IMR-90 (cell line): ENCODE measurements around the gene FKRP. TPM values are rescaled to one million over a fixed set of nuclear protein-coding genes. Genes with fewer than 3 reads are reported as not detected.

Experiments used
- ATAC-seq: fragments of 200-7000 bp; cut with Tn5 transposase; 2 replicates; pipeline ENCODE4 v1.9.1; 2020; ENCODE audit warnings: low read depth, mild to moderate bottlenecking, moderate library complexity
- BruUV-seq: library from RNA; stranded (reverse); fragments of 400-500 nt; replicated peaks from 2 replicates; lab custom pipeline; 2021; lab: Mats Ljungman, UMichigan
- CTCF ChIA-PET: fragments of 300-600 bp; formaldehyde crosslinking; extraction: SDS; loops from one replicate; lab custom pipeline; 2021; ENCODE audit warnings: antibody characterized with exemption; lab: Yijun Ruan, JAX
- POLR2A ChIA-PET: fragments of 300-600 bp; sonication (Branson Sonifier 250); formaldehyde crosslinking; loops from one replicate; lab custom pipeline; 2022; ENCODE audit warnings: antibody characterized with exemption; ENCODE audit not compliant: unreplicated experiment; lab: Charles Lee
- DNase-seq: peaks from one replicate; pipeline ENCODE4 v3.0.0; 2013
- H2AFZ ChIP-seq: replicated peaks from 2 replicates; pipeline ENCODE3; 2013; ENCODE audit warnings: low read length, mild to moderate bottlenecking; ENCODE audit not compliant: poor library complexity
- H2AK5ac ChIP-seq: 2 replicates; pipeline ENCODE4 v1.6.1; 2013; ENCODE audit warnings: low read depth, low read length, inconsistent platforms
- H2AK9ac ChIP-seq: replicated peaks from 2 replicates; pipeline ENCODE3; 2013; ENCODE audit warnings: mild to moderate bottlenecking, low read depth, low read length, moderate library complexity; ENCODE audit not compliant: poor library complexity
- H2BK120ac ChIP-seq: 2 replicates; pipeline ENCODE4 v1.6.1; 2013; ENCODE audit warnings: low read depth, low read length, inconsistent platforms
- H2BK15ac ChIP-seq: 3 replicates; pipeline ENCODE4 v1.6.1; 2013; ENCODE audit warnings: low read depth, low read length, inconsistent platforms
- H2BK20ac ChIP-seq: 2 replicates; pipeline ENCODE4 v1.6.1; 2013; ENCODE audit warnings: low read depth, mild to moderate bottlenecking, inconsistent platforms, low read length, moderate library complexity
- H2BK5ac ChIP-seq: 2 replicates; pipeline ENCODE4 v1.6.1; 2013; ENCODE audit warnings: mild to moderate bottlenecking, low read depth, low read length, inconsistent platforms; ENCODE audit not compliant: poor library complexity, severe bottlenecking
- H3K14ac ChIP-seq: replicated peaks from 2 replicates; pipeline ENCODE4 v1.6.1; 2013; ENCODE audit warnings: low read depth, low read length, inconsistent platforms
- H3K18ac ChIP-seq: 2 replicates; pipeline ENCODE4 v1.6.1; 2013; ENCODE audit warnings: low read depth, low read length, control low read depth
- H3K23ac ChIP-seq: 2 replicates; pipeline ENCODE4 v1.6.1; 2013; ENCODE audit warnings: low read depth, low read length, inconsistent platforms
- H3K27ac ChIP-seq: 2 replicates; pipeline ENCODE4 v1.5.1; 2013; ENCODE audit warnings: mild to moderate bottlenecking, control low read depth, low read length; ENCODE audit not compliant: insufficient read depth
- H3K27me3 ChIP-seq: 2 replicates; pipeline ENCODE4 v1.6.1; 2013; ENCODE audit warnings: low read length; ENCODE audit not compliant: control insufficient read depth, insufficient read depth
- H3K36me3 ChIP-seq: 2 replicates; pipeline ENCODE4 v1.6.1; 2013; ENCODE audit warnings: low read length, mixed read lengths; ENCODE audit not compliant: control insufficient read depth, insufficient read depth
- H3K4ac ChIP-seq: 2 replicates; pipeline ENCODE4 v1.6.1; 2013; ENCODE audit warnings: low read depth, low read length, inconsistent platforms
- H3K4me1 ChIP-seq: 2 replicates; pipeline ENCODE4 v1.6.1; 2013; ENCODE audit warnings: low read length, mixed read lengths; ENCODE audit not compliant: control insufficient read depth, insufficient read depth
- H3K4me2 ChIP-seq: 2 replicates; pipeline ENCODE4 v1.6.1; 2013; ENCODE audit warnings: low read depth, mild to moderate bottlenecking, control low read depth, low read length, moderate library complexity
- H3K4me3 ChIP-seq: 2 replicates; pipeline ENCODE4 v1.5.1; 2013; ENCODE audit warnings: low read depth, mild to moderate bottlenecking, control low read depth, low read length, moderate library complexity; ENCODE audit not compliant: insufficient read depth
- H3K56ac ChIP-seq: 2 replicates; pipeline ENCODE4 v1.6.1; 2013; ENCODE audit warnings: low read length, inconsistent platforms; ENCODE audit not compliant: insufficient read depth; ENCODE audit errors: extremely low read depth
- H3K79me1 ChIP-seq, 2 experiments: 2 replicates each; pipeline ENCODE4 v1.6.1; 2013; ENCODE audit warnings: low read length in 2 of 2, inconsistent platforms in 1 of 2, low read depth in 1 of 2
- H3K9ac ChIP-seq: 2 replicates; pipeline ENCODE4 v1.6.1; 2013; ENCODE audit warnings: low read depth, low read length, control low read depth
- H3K9me1 ChIP-seq: 2 replicates; pipeline ENCODE4 v1.6.1; 2013; ENCODE audit warnings: low read length, inconsistent platforms; ENCODE audit not compliant: insufficient read depth
- H3K9me3 ChIP-seq: 2 replicates; pipeline ENCODE4 v1.6.1; 2013; ENCODE audit warnings: low read length; ENCODE audit not compliant: control insufficient read depth, insufficient read depth
- H4K20me1 ChIP-seq: 2 replicates; pipeline ENCODE4 v1.6.1; 2013; ENCODE audit warnings: low read length, inconsistent platforms; ENCODE audit not compliant: insufficient read depth
- H4K5ac ChIP-seq: 2 replicates; pipeline ENCODE4 v1.6.1; 2013; ENCODE audit warnings: mild to moderate bottlenecking, low read depth, low read length, control low read depth
- H4K8ac ChIP-seq, 2 experiments: 2 replicates each; pipeline ENCODE4 v1.6.1; 2013; ENCODE audit warnings: low read depth in 2 of 2, low read length in 2 of 2, control low read depth in 1 of 2, inconsistent platforms in 1 of 2
- H4K91ac ChIP-seq: 2 replicates; pipeline ENCODE4 v1.6.1; 2013; ENCODE audit warnings: low read depth, low read length, inconsistent platforms; ENCODE audit not compliant: insufficient read depth
- BHLHE40 ChIP-seq: fragments of 150-350 bp; IDR thresholded peaks from 2 replicates; pipeline ENCODE4 v1.6.1; 2016; ENCODE audit warnings: mild to moderate bottlenecking, low read depth, low read length
- CEBPB ChIP-seq: IDR thresholded peaks from 2 replicates; pipeline ENCODE4 v1.6.1; 2012; ENCODE audit warnings: low read depth, low read length, improper control_type of control experiment
- CHD1 ChIP-seq: IDR thresholded peaks from 2 replicates; pipeline ENCODE4 v1.6.1; 2012; ENCODE audit warnings: low read depth, low read length, improper control_type of control experiment
- FOS ChIP-seq: fragments of 150-350 bp; IDR thresholded peaks from 2 replicates; pipeline ENCODE4 v1.6.1; 2016; ENCODE audit warnings: low read depth, low read length
- MAFK ChIP-seq: IDR thresholded peaks from 2 replicates; pipeline ENCODE4 v1.6.1; 2012; ENCODE audit warnings: low read depth, low read length, improper control_type of control experiment
- MAZ ChIP-seq: IDR thresholded peaks from 2 replicates; pipeline ENCODE4 v1.6.1; 2012; ENCODE audit warnings: low read depth, mild to moderate bottlenecking, low read length, improper control_type of control experiment, moderate library complexity, borderline replicate concordance
- NFE2L2 ChIP-seq: fragments of 150-350 bp; IDR thresholded peaks from 2 replicates; pipeline ENCODE4 v1.6.1; 2016; ENCODE audit warnings: low read depth, mild to moderate bottlenecking, low read length
- RFX5 ChIP-seq: IDR thresholded peaks from 2 replicates; pipeline ENCODE4 v1.8.0; 2012; ENCODE audit warnings: low read depth, mild to moderate bottlenecking, low read length, moderate library complexity
- SMC3 ChIP-seq: fragments of 150-350 bp; IDR thresholded peaks from 2 replicates; pipeline ENCODE4 v1.6.1; 2016; ENCODE audit warnings: low read depth, mild to moderate bottlenecking, antibody characterized with exemption, low read length, moderate library complexity
- WGBS, 2 experiments: methylation state at CpG; one replicate each; pipeline versions ENCODE4 v1.1.5 to v1.1.7; 2013; ENCODE audit warnings: missing lambda C conversion rate in 2 of 2; ENCODE audit not compliant: insufficient read length in 1 of 2; ENCODE audit errors: extremely low coverage in 2 of 2; 5-methylcytosine and 5-hydroxymethylcytosine counted together
- dilution Hi-C: fragments of 300-500 bp; cut with HindIII; formaldehyde crosslinking; loops from one replicate; pipeline ENCODE4 v1.14.3; 2018; ENCODE audit warnings: low sequenced_read_pairs; ENCODE audit not compliant: unreplicated experiment
- in situ Hi-C: fragments of 300-500 bp; cut with MboI; formaldehyde crosslinking; loops from 3 replicates; pipeline ENCODE4 v1.14.3; 2019; ENCODE audit warnings: low sequenced_read_pairs, inconsistent platforms, mixed read lengths
- intact Hi-C: fragments of 100-400 bp; cut with micrococcal nuclease; formaldehyde crosslinking; loops from 2 replicates; pipeline ENCODE4 v1.10.0; 2022
- polyA plus RNA-seq, 3 experiments: library from polyadenylated mRNA; depleted of rRNA; stranded (reverse); fragments of >200 nt; gene quantifications; 2 replicates each; pipeline ENCODE4 v1.2.3, GENCODE V29; 2012; ENCODE audit warnings: low replicate concordance in 1 of 3
- total RNA-seq: library from RNA; depleted of rRNA; stranded (reverse); fragments of >200 nt; gene quantifications from 2 replicates; pipeline ENCODE4 v1.2.3, GENCODE V29; 2012
- TF ChIP-seq, protein P1 (sequence below): conservative IDR thresholded peaks from 2 replicates; pipeline ENCODE4 v1.5.1; 2012; ENCODE audit warnings: mild to moderate bottlenecking, low read depth, low read length, improper control_type of control experiment
- TF ChIP-seq, protein P2 (sequence below): fragments of 150-350 bp; IDR thresholded peaks from 2 replicates; pipeline ENCODE4 v1.6.1; 2016; ENCODE audit warnings: low read depth, mild to moderate bottlenecking, low read length, moderate library complexity, borderline replicate concordance

Gene FKRP
- total and polyA plus RNA-seq, 2 of the 4 experiments (the other 2 are of a cell fraction), result 6.1 to 25.3 TPM

DNA sequence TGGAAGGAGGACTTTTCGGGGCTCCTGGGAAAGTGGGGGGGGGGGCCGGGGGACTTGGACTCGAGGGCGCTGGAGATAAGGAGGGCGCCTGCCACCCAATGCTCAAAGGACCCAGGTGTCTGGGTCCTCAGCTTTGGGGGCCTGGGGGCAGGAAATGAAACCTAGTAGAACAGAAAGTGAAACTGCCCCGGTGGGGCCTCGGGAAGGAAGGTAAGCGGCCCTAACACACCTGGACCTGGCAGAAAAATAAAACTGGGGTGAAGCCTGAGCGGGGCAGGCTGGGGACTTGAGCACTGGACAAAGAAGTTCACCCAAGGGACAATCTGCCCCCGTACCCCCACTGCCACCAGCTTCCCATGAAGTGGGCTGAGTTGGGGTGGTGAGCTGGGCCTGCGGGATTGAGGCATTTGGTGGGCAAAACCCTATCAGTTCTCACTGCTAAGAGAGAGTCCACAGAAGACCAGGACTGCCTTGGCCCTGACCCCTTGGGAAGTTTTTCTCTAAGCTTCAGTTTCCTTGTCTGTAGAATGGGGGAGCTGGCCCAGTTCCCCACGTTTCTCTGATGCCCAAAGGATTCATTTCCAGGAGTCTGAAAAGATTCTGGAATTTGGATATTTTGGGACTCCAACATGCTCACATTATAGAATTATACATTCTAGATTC is 31.3 kb upstream of the FKRP start (continued):
- TF ChIP-seq NFE2L2, result no peak

DNA sequence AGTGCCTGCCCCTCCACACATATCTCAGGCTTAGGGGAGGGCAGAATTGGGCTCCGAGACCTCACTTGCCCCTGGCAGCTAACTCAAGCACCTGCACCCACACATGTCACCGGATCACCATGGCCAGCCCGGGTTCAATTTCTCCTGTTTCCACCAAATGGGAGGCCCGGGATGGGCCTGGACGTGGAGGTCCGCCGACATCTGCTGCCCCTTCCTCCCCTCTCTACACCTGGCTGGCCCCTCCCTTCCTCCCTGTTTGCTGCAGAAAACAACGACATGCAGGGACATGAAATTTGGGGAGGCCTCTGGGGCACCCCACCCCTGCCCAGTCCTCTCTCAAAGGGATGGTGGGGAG is 30.3 kb upstream of the FKRP start:
- DNase-seq (no peak), ATAC-seq (no peak)
- peaks cover 13% of the 10 kb centered on the region for H3K36me3 ChIP-seq
- ChIA-PET CTCF (no interaction called here), POLR2A (no interaction called here)
- H4K5ac ChIP-seq, result no peak overlapping the region; the same call in 1 of the 2 replicates
- H2BK5ac ChIP-seq, result peak overlapping the region; percentile 31
- no peak for TF ChIP-seq RFX5
- TF ChIP-seq, protein P1, sequence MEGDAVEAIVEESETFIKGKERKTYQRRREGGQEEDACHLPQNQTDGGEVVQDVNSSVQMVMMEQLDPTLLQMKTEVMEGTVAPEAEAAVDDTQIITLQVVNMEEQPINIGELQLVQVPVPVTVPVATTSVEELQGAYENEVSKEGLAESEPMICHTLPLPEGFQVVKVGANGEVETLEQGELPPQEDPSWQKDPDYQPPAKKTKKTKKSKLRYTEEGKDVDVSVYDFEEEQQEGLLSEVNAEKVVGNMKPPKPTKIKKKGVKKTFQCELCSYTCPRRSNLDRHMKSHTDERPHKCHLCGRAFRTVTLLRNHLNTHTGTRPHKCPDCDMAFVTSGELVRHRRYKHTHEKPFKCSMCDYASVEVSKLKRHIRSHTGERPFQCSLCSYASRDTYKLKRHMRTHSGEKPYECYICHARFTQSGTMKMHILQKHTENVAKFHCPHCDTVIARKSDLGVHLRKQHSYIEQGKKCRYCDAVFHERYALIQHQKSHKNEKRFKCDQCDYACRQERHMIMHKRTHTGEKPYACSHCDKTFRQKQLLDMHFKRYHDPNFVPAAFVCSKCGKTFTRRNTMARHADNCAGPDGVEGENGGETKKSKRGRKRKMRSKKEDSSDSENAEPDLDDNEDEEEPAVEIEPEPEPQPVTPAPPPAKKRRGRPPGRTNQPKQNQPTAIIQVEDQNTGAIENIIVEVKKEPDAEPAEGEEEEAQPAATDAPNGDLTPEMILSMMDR, result no peak
- TF ChIP-seq CHD1, result no peak
- TF ChIP-seq MAZ, result no peak
- TF ChIP-seq CEBPB, result no peak
- no peak for TF ChIP-seq SMC3
- TF ChIP-seq, protein P2, sequence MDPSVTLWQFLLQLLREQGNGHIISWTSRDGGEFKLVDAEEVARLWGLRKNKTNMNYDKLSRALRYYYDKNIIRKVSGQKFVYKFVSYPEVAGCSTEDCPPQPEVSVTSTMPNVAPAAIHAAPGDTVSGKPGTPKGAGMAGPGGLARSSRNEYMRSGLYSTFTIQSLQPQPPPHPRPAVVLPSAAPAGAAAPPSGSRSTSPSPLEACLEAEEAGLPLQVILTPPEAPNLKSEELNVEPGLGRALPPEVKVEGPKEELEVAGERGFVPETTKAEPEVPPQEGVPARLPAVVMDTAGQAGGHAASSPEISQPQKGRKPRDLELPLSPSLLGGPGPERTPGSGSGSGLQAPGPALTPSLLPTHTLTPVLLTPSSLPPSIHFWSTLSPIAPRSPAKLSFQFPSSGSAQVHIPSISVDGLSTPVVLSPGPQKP, result no peak
- TF ChIP-seq NFE2L2, result no peak
- TF ChIP-seq MAFK, result no peak
- TF ChIP-seq BHLHE40, result no peak
- no peak for TF ChIP-seq FOS
- H2AK9ac ChIP-seq, result peak overlapping the region; percentile 89
- in situ Hi-C loops (no loop called here), intact Hi-C loops (no loop called here), dilution Hi-C loops (no loop called here)
- H3K9ac ChIP-seq, result peak overlapping the region; percentile 71
- no TSS peak for BruUV-seq
- peak overlapping the region; percentile 87 for H3K27ac ChIP-seq
- no peak overlapping the region for H3K56ac ChIP-seq
- peaks cover 2% of the 10 kb centered on the region; the same call in 1 of the 2 replicates for H4K20me1 ChIP-seq
- peak overlapping the region; percentile 98 for H3K4me2 ChIP-seq
- no peaks in the 10 kb centered on the region for H3K27me3 ChIP-seq
- H3K9me3 ChIP-seq, result no peaks in the 10 kb centered on the region
- no peaks in the 10 kb centered on the region for H3K9me1 ChIP-seq
- WGBS, 2 experiments, result no CpG with 5 or more reads among the region's 8 CpGs
- H2BK20ac ChIP-seq, result no peak overlapping the region
- H3K4me3 ChIP-seq, result peak overlapping the region; percentile 93
- peak overlapping the region; percentile 81; the same call in 1 of the 2 replicates for H3K23ac ChIP-seq
- H2BK120ac ChIP-seq, result no peak overlapping the region
- H3K4ac ChIP-seq, result peak overlapping the region; percentile 18
- no peak overlapping the region for H3K18ac ChIP-seq
- peak overlapping the region; percentile 62; the same call in 1 of the 2 replicates for H3K14ac ChIP-seq
- peaks cover 3 to 46% of the 10 kb centered on the region in 2 experiments for H3K79me1 ChIP-seq
- no peak overlapping the region for H4K91ac ChIP-seq
- peak overlapping the region; percentile 65 for H2AFZ ChIP-seq
- H2AK5ac ChIP-seq, result peak overlapping the region; percentile 70; the same call in 1 of the 2 replicates
- H2BK15ac ChIP-seq, result no peak overlapping the region
- peaks cover 7% of the 10 kb centered on the region for H3K4me1 ChIP-seq
- peak overlapping the region in 1 of 2 experiments; percentile 47; a peak in 1 of 4 replicates for H4K8ac ChIP-seq
